Mucosa of rectum (tissue), 2 donors: ENCODE measurements around the gene DNAJB8.

Experiments
- H3K27ac ChIP-seq, 2 donors: one replicate each; pipeline ENCODE4 v1.7.0; 2013; ENCODE audit warnings: inconsistent platforms in 2 of 2, low read depth in 2 of 2, low read length in 2 of 2
- H3K27me3 ChIP-seq, 2 donors: one replicate each; pipeline ENCODE4 v1.7.0; 2013; ENCODE audit warnings: low read length in 2 of 2; ENCODE audit not compliant: control insufficient read depth in 2 of 2, insufficient read depth in 2 of 2
- H3K36me3 ChIP-seq, 2 donors: one replicate each; pipeline ENCODE4 v1.7.0; 2013; ENCODE audit warnings: low read length in 2 of 2; ENCODE audit not compliant: control insufficient read depth in 2 of 2, insufficient read depth in 2 of 2
- H3K4me1 ChIP-seq, 2 donors: one replicate each; pipeline ENCODE4 v1.7.0; 2013; ENCODE audit warnings: low read length in 2 of 2, mild to moderate bottlenecking in 1 of 2; ENCODE audit not compliant: control insufficient read depth in 2 of 2, insufficient read depth in 2 of 2
- H3K4me3 ChIP-seq, 2 donors: one replicate each; pipeline ENCODE4 v1.7.0; 2013; ENCODE audit warnings: low read length in 2 of 2
- H3K9ac ChIP-seq, 2 donors: one replicate each; pipeline ENCODE4 v1.7.0; 2013; ENCODE audit warnings: low read length in 2 of 2, low read depth in 1 of 2, mild to moderate bottlenecking in 1 of 2
- H3K9me3 ChIP-seq, 2 donors: one replicate each; pipeline ENCODE4 v1.7.0; 2013; ENCODE audit warnings: low read length in 2 of 2; ENCODE audit not compliant: control insufficient read depth in 2 of 2
- donor health status: healthy.
- donor health status: Normal muscosa, but diverticular disease.

DNAJB8 gene

GRCh38 chr3:128501431-128501830, 34.7 kb upstream of the DNAJB8 start:
- H3K36me3 ChIP-seq: no peaks in the 10 kb centered on the region
- no peak overlapping the region for H3K9ac ChIP-seq
- no peaks in the 10 kb centered on the region for H3K9me3 ChIP-seq
- no peak overlapping the region for H3K27ac ChIP-seq
- peaks cover 0 to 7% of the 10 kb centered on the region in 2 donors for H3K4me1 ChIP-seq
- H3K27me3 ChIP-seq: peaks cover 32 to 38% of the 10 kb centered on the region in 2 donors
- no peak overlapping the region for H3K4me3 ChIP-seq

- no peak overlapping the region for H3K4me3 ChIP-seq
- no peak overlapping the region for H3K27ac ChIP-seq
- peaks cover 0 to 7% of the 10 kb centered on the region in 2 donors for H3K4me1 ChIP-seq
- H3K9ac ChIP-seq: no peak overlapping the region
- H3K36me3 ChIP-seq: no peaks in the 10 kb centered on the region
- H3K9me3 ChIP-seq: no peaks in the 10 kb centered on the region
- H3K27me3 ChIP-seq: peaks cover 34 to 40% of the 10 kb centered on the region in 2 donors
Observed at GRCh38 chr3:128500556-128500955, 33.9 kb upstream of the DNAJB8 start.

GRCh38 chr3:128499724-128500275, 33.1 kb upstream of the DNAJB8 start:
- no peak overlapping the region for H3K4me3 ChIP-seq
- H3K9me3 ChIP-seq: no peaks in the 10 kb centered on the region
- H3K36me3 ChIP-seq: no peaks in the 10 kb centered on the region
- peaks cover 0 to 7% of the 10 kb centered on the region in 2 donors for H3K4me1 ChIP-seq
- H3K27ac ChIP-seq: no peak overlapping the region
- no peak overlapping the region for H3K9ac ChIP-seq
- peaks cover 42 to 47% of the 10 kb centered on the region in 2 donors for H3K27me3 ChIP-seq

GRCh38 chr3:128498901-128499530, 32.3 kb upstream of the DNAJB8 start:
- no peak overlapping the region for H3K4me3 ChIP-seq
- peaks cover 0 to 7% of the 10 kb centered on the region in 2 donors for H3K4me1 ChIP-seq
- no peaks in the 10 kb centered on the region for H3K9me3 ChIP-seq
- no peak overlapping the region for H3K9ac ChIP-seq
- H3K36me3 ChIP-seq: no peaks in the 10 kb centered on the region
- H3K27ac ChIP-seq: no peak overlapping the region
- peaks cover 50 to 55% of the 10 kb centered on the region in 2 donors for H3K27me3 ChIP-seq

- peaks cover 58 to 63% of the 10 kb centered on the region in 2 donors for H3K27me3 ChIP-seq
Observed at GRCh38 chr3:128498127-128498626, 31.5 kb upstream of the DNAJB8 start.

GRCh38 chr3:128497305-128498126, 30.8 kb upstream of the DNAJB8 start:
- H3K4me3 ChIP-seq: peak overlapping the region; percentile 50 to 62
- no peaks in the 10 kb centered on the region for H3K9me3 ChIP-seq
- peaks cover 0 to 7% of the 10 kb centered on the region in 2 donors for H3K4me1 ChIP-seq
- no peaks in the 10 kb centered on the region for H3K36me3 ChIP-seq
- peaks cover 59 to 63% of the 10 kb centered on the region in 2 donors for H3K27me3 ChIP-seq
- no peak overlapping the region for H3K27ac ChIP-seq
- H3K9ac ChIP-seq: no peak overlapping the region

More at GRCh38 chr3:128498127-128498626, 31.5 kb upstream of the DNAJB8 start:
- Histone ChIP-seq H3K27ac (no peak overlapping the region), H3K9me3 (no peaks in the 10 kb centered on the region), H3K4me3 (no peak overlapping the region), H3K4me1 (peaks cover 0 to 7% of the 10 kb centered on the region in 2 donors), H3K9ac (no peak overlapping the region), H3K36me3 (no peaks in the 10 kb centered on the region)

- Histone ChIP-seq H3K36me3 (no peaks in the 10 kb centered on the region), H3K4me3 (peak overlapping the region in 1 of 2 donors; percentile 50), H3K27ac (no peak overlapping the region), H3K9me3 (no peaks in the 10 kb centered on the region), H3K27me3 (peaks cover 61 to 67% of the 10 kb centered on the region in 2 donors), H3K4me1 (peaks cover 0 to 7% of the 10 kb centered on the region in 2 donors), H3K9ac (no peak overlapping the region)
Observed at GRCh38 chr3:128496602-128497304, 30.1 kb upstream of the DNAJB8 start.

- Histone ChIP-seq H3K36me3 (no peaks in the 10 kb centered on the region), H3K4me3 (no peak overlapping the region), H3K4me1 (peaks cover 0 to 7% of the 10 kb centered on the region in 2 donors), H3K27me3 (peaks cover 67 to 73% of the 10 kb centered on the region in 2 donors), H3K27ac (no peak overlapping the region), H3K9me3 (no peaks in the 10 kb centered on the region), H3K9ac (no peak overlapping the region)
Observed at GRCh38 chr3:128496019-128496601, 29.4 kb upstream of the DNAJB8 start.

- Histone ChIP-seq H3K27me3 (peaks cover 71 to 78% of the 10 kb centered on the region in 2 donors), H3K27ac (no peak overlapping the region), H3K9ac (no peak overlapping the region), H3K4me3 (no peak overlapping the region), H3K9me3 (no peaks in the 10 kb centered on the region), H3K4me1 (peaks cover 0 to 7% of the 10 kb centered on the region in 2 donors), H3K36me3 (no peaks in the 10 kb centered on the region)
Observed at GRCh38 chr3:128495435-128495970, 28.8 kb upstream of the DNAJB8 start.
